Measurements from ENCODE around the gene CANT1. TPM values are rescaled to one million over a fixed set of nuclear protein-coding genes. Genes with fewer than 3 reads are reported as not detected.

CANT1 gene
- total and polyA plus RNA-seq, 2 of the 13 experiments (the other 11 are each of a cell fraction or from before 2014, with no cell fraction given), result 34.1 to 42.1 TPM

GRCh38 chr17:78988152-78988551 is 21.4 kb downstream of the CANT1 start:
- Histone ChIP-seq H3K79me2 (ENCODE audit: insufficient read depth, low read length) (no peaks in the 10 kb centered on the region), H2AFZ (ENCODE audit: low read length) (no peak overlapping the region), H3K27ac (ENCODE audit: extremely low read length, insufficient read depth, low read length) (no peak overlapping the region), H3K36me3 (replicated peaks in 1 of 2; ENCODE audit: control insufficient read depth in 1 of 2, insufficient read depth in 2 of 2, low read length in 2 of 2) (peaks cover 8 to 9% of the 10 kb centered on the region in 2 experiments), H3K4me3 (replicated peaks in 1 of 3; ENCODE audit: insufficient read depth in 1 of 3, low read depth in 2 of 3, low read length in 3 of 3) (no peak overlapping the region), H3K4me2 (ENCODE audit: low read depth, low read length) (no peak overlapping the region), H3K27me3 (ENCODE audit: control insufficient read depth in 1 of 2, insufficient read depth in 2 of 2, low read length in 2 of 2) (no peaks in the 10 kb centered on the region), H3K9me3 (ENCODE audit: low read length) (no peaks in the 10 kb centered on the region), H3K9ac (ENCODE audit: insufficient read depth, low read depth, low read length) (no peak overlapping the region), H3K4me1 (ENCODE audit: insufficient read depth, low read length) (peaks cover 29% of the 10 kb centered on the region), H4K20me1 (ENCODE audit: insufficient read depth, low read length) (no peaks in the 10 kb centered on the region)
- DNase-seq (ENCODE audit: low spot score), result no peak
- ATAC-seq, result no peak
- ChIA-PET CTCF (ENCODE audit: low intra/inter-chr PET ratio, low total read pairs) (no interaction called here), POLR2A (interaction anchor here (1.9 to 2.0 kb wide), 2 partner anchors 16 to 39 kb away, joined by 6 to 11 read pairs; no protein-coding TSS in a partner anchor)
- no peak for TF ChIP-seq HNRNPH1 (optimal IDR thresholded peaks at IDR 0.05; ENCODE audit: low read depth, low read length)
- no peak for TF ChIP-seq ZBTB2 (CRISPR knock-in tag; IDR thresholded peaks at IDR 0.05; ENCODE audit: low read depth)
- TF ChIP-seq SIX4 (CRISPR knock-in tag; IDR thresholded peaks at IDR 0.05), result no peak
- no peak for TF ChIP-seq ZFP36L1 (CRISPR knock-in tag; IDR thresholded peaks at IDR 0.05)
- TF ChIP-seq POLR2AphosphoS2 (IDR thresholded peaks at IDR 0.05; ENCODE audit: low read depth, low read length), result no peak
- no peak for TF ChIP-seq PLSCR1 (CRISPR knock-in tag; IDR thresholded peaks at IDR 0.05; ENCODE audit: borderline replicate concordance)
- no peak for TF ChIP-seq ZNF816 (CRISPR knock-in tag; IDR thresholded peaks at IDR 0.05; ENCODE audit: borderline replicate concordance)
- no peak for TF ChIP-seq CEBPG (CRISPR knock-in tag; IDR thresholded peaks at IDR 0.05)
- no peak for TF ChIP-seq TBP (CRISPR knock-in tag; IDR thresholded peaks at IDR 0.05)
- no peak for TF ChIP-seq ARID4A (CRISPR knock-in tag; IDR thresholded peaks at IDR 0.05; ENCODE audit: borderline replicate concordance)
- TF ChIP-seq TFDP1 (CRISPR knock-in tag; IDR thresholded peaks at IDR 0.05; ENCODE audit: borderline replicate concordance), result no peak
- TF ChIP-seq ZNF841 (CRISPR knock-in tag; IDR thresholded peaks at IDR 0.05; ENCODE audit: borderline replicate concordance), result no peak
- TF ChIP-seq ZNF782 (CRISPR knock-in tag; IDR thresholded peaks at IDR 0.05; ENCODE audit: borderline replicate concordance), result no peak
- no peak for TF ChIP-seq RBFOX2 (IDR thresholded peaks at IDR 0.05; ENCODE audit: low read depth, low read length)
- TF ChIP-seq AGO2 (optimal IDR thresholded peaks at IDR 0.05; ENCODE audit: low read depth, low read length), result no peak
- no peak for TF ChIP-seq ZBTB21 (CRISPR knock-in tag; IDR thresholded peaks at IDR 0.05)
- no peak for TF ChIP-seq SNAPC2 (CRISPR knock-in tag; IDR thresholded peaks at IDR 0.05)
- no peak for TF ChIP-seq ZNF547 (CRISPR knock-in tag; IDR thresholded peaks at IDR 0.05)
- no peak for TF ChIP-seq MAFF (IDR thresholded peaks at IDR 0.05; ENCODE audit: low read depth, low read length)
- FAIRE-seq, result no peak
- 86% methylated on average over 6 of the region's 6 CpGs for WGBS (ENCODE audit: low lambda C conversion rate)
- no TSS peak for BruUV-seq (replicated peaks)
- in situ Hi-C loops (cut with HindIII; ENCODE audit: extremely low pct_ligation_motif_present, low pct_unique_long_range_greater_than_20kb) (no loop called here), intact Hi-C loops (cut with micrococcal nuclease; ENCODE audit: unreplicated experiment) (loop anchor here (5.0 kb wide), 1 partner anchor 39 kb away; no protein-coding TSS in a partner anchor)
